Hepatocyte (in vitro differentiated cells): ENCODE results near the gene SEC16B. TPM values are rescaled to one million over a fixed set of nuclear protein-coding genes. Genes with fewer than 3 reads are reported as not detected.

ENCODE experiments used
- DNase-seq: peaks from one replicate; pipeline ENCODE4 v3.0.0-alpha.2; 2016; ENCODE audit warnings: low spot score
- H2AFZ ChIP-seq: fragments of 200-600 bp; sonication (generic); 2 replicates; pipeline ENCODE4 v1.6.0; 2016; ENCODE audit warnings: antibody characterized with exemption, mild to moderate bottlenecking
- H3K27ac ChIP-seq: fragments of 200-600 bp; sonication (generic); 2 replicates; pipeline ENCODE4 v1.5.1; 2016; ENCODE audit warnings: mild to moderate bottlenecking
- H3K27me3 ChIP-seq: fragments of 200-600 bp; sonication (generic); 2 replicates; pipeline ENCODE4 v1.6.1; 2016
- H3K36me3 ChIP-seq: fragments of 200-600 bp; sonication (generic); replicated peaks from 2 replicates; pipeline ENCODE4 v1.5.1; 2016; ENCODE audit warnings: low read depth; ENCODE audit not compliant: insufficient read depth
- H3K4me1 ChIP-seq: fragments of 200-600 bp; sonication (generic); 2 replicates; pipeline ENCODE4 v1.5.1; 2016; ENCODE audit warnings: mild to moderate bottlenecking, moderate library complexity; ENCODE audit not compliant: insufficient read depth
- H3K4me2 ChIP-seq: fragments of 200-600 bp; sonication (generic); 2 replicates; pipeline ENCODE4 v1.6.0; 2016
- H3K4me3 ChIP-seq: fragments of 200-600 bp; sonication (generic); 2 replicates; pipeline ENCODE4 v1.5.1; 2016; ENCODE audit warnings: mild to moderate bottlenecking
- H3K79me2 ChIP-seq: fragments of 200-600 bp; sonication (generic); 2 replicates; pipeline ENCODE4 v1.6.0; 2017; ENCODE audit warnings: mild to moderate bottlenecking
- H3K9me2 ChIP-seq: fragments of 200-600 bp; sonication (generic); replicated peaks from 2 replicates; pipeline ENCODE4 v1.6.0; 2017; ENCODE audit warnings: mild to moderate bottlenecking; ENCODE audit not compliant: insufficient read depth
- H3K9me3 ChIP-seq: fragments of 200-600 bp; sonication (generic); 2 replicates; pipeline ENCODE4 v1.5.1; 2016; ENCODE audit warnings: low read depth, mild to moderate bottlenecking
- H4K20me1 ChIP-seq: fragments of 200-600 bp; sonication (generic); 2 replicates; pipeline ENCODE4 v1.6.0; 2016; ENCODE audit warnings: mild to moderate bottlenecking; ENCODE audit not compliant: insufficient read depth, poor library complexity, severe bottlenecking
- EZH2 ChIP-seq: fragments of 200-600 bp; sonication (generic); IDR thresholded peaks from 2 replicates; pipeline ENCODE4 v1.6.1; 2016; ENCODE audit warnings: antibody characterized with exemption, mild to moderate bottlenecking, borderline replicate concordance
- EZH2phosphoT487 ChIP-seq: fragments of 200-600 bp; sonication (generic); IDR thresholded peaks from one replicate; pipeline ENCODE4 v1.6.1; 2018; ENCODE audit warnings: antibody characterized with exemption, mild to moderate bottlenecking, low read depth, moderate library complexity; ENCODE audit not compliant: unreplicated experiment, severe bottlenecking
- WGBS: methylation state at CpG from one replicate; pipeline ENCODE4 v1.1.6; 2016; ENCODE audit warnings: low lambda C conversion rate; ENCODE audit errors: missing lambda C conversion rate; 5-methylcytosine and 5-hydroxymethylcytosine counted together
- polyA plus RNA-seq: library from polyadenylated mRNA; unstranded; fragments of >200 nt; fragmentation: Nextera tagmentation; extraction: Ambion mirVana; gene quantifications from 2 replicates; pipeline ENCODE4 v1.2.1, GENCODE V29; 2016
- total RNA-seq: library from RNA; depleted of rRNA; stranded (reverse); fragments of >200 nt; gene quantifications from 2 replicates; pipeline ENCODE4 v1.2.3, GENCODE V29; 2014
- TF ChIP-seq, protein P1 (sequence below): fragments of 200-600 bp; sonication (generic); IDR thresholded peaks from 2 replicates; pipeline ENCODE4 v1.5.1; 2016; ENCODE audit warnings: antibody characterized with exemption, mild to moderate bottlenecking; ENCODE audit not compliant: poor library complexity

SEC16B gene
- total and polyA plus RNA-seq, 2 experiments from 2014 or later, result 8.4 to 9.1 TPM

DNA sequence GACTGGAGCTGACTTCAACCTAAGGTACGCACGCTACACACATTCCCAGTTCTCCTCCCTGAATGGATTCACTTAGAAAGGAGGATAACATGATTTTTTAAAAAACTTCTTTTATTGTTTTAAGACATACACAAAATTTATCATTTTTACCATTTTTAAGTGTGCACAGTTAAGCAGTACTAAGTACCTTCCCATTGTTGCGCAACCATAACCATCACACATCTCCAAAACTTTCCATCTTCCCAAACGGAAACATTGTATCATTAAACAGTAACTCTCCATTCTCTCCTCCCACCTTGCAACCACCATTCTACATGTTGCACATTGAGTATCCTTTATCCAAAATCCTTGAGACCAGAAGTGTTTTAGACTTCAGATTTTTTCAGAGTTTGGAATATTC is 36.2 kb upstream of the SEC16B start:
- TF ChIP-seq EZH2 (no peak), EZH2phosphoT487 (no peak)
- TF ChIP-seq, protein P1, sequence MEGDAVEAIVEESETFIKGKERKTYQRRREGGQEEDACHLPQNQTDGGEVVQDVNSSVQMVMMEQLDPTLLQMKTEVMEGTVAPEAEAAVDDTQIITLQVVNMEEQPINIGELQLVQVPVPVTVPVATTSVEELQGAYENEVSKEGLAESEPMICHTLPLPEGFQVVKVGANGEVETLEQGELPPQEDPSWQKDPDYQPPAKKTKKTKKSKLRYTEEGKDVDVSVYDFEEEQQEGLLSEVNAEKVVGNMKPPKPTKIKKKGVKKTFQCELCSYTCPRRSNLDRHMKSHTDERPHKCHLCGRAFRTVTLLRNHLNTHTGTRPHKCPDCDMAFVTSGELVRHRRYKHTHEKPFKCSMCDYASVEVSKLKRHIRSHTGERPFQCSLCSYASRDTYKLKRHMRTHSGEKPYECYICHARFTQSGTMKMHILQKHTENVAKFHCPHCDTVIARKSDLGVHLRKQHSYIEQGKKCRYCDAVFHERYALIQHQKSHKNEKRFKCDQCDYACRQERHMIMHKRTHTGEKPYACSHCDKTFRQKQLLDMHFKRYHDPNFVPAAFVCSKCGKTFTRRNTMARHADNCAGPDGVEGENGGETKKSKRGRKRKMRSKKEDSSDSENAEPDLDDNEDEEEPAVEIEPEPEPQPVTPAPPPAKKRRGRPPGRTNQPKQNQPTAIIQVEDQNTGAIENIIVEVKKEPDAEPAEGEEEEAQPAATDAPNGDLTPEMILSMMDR, result no peak
- no peaks in the 10 kb centered on the region for H3K27me3 ChIP-seq
- H4K20me1 ChIP-seq, result no peaks in the 10 kb centered on the region
- H3K9me3 ChIP-seq, result no peaks in the 10 kb centered on the region
- no peaks in the 10 kb centered on the region for H3K4me1 ChIP-seq
- no peak overlapping the region for H2AFZ ChIP-seq
- H3K27ac ChIP-seq, result no peak overlapping the region
- H3K9me2 ChIP-seq, result no peaks in the 10 kb centered on the region
- 98% methylated on average over 4 of the region's 4 CpGs for WGBS
- no peak overlapping the region for H3K4me3 ChIP-seq
- no peak for DNase-seq
- H3K36me3 ChIP-seq, result no peaks in the 10 kb centered on the region
- H3K79me2 ChIP-seq, result no peaks in the 10 kb centered on the region
- no peak overlapping the region for H3K4me2 ChIP-seq

DNA sequence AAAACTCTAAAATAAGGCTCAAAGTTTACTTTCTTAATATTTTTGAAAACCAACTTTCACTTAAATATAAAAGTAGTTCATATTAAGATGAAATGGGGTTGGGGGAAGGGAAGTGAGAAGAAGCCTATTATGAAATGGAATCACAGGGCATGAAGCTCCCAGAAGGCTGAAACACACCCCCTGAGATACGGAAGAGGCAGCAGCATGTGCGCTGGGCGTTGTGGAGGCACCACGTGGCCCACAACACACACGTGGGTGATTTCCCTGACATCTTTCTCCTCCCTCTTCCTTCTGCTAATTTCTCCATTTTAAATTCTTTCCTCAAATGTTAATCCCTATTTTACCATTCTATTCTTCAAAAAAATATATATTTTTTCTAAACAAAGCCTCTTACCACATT is 35.6 kb upstream of the SEC16B start:
- Histone ChIP-seq H4K20me1 (no peaks in the 10 kb centered on the region), H3K4me1 (no peaks in the 10 kb centered on the region), H3K36me3 (no peaks in the 10 kb centered on the region), H3K79me2 (no peaks in the 10 kb centered on the region), H3K27ac (no peak overlapping the region), H3K9me2 (no peaks in the 10 kb centered on the region), H2AFZ (no peak overlapping the region), H3K9me3 (no peaks in the 10 kb centered on the region), H3K4me2 (no peak overlapping the region), H3K27me3 (no peaks in the 10 kb centered on the region), H3K4me3 (no peak overlapping the region)
- DNase-seq, result no peak
- WGBS, result 82% methylated on average over 5 of the region's 5 CpGs
- no peak for TF ChIP-seq EZH2phosphoT487

DNA sequence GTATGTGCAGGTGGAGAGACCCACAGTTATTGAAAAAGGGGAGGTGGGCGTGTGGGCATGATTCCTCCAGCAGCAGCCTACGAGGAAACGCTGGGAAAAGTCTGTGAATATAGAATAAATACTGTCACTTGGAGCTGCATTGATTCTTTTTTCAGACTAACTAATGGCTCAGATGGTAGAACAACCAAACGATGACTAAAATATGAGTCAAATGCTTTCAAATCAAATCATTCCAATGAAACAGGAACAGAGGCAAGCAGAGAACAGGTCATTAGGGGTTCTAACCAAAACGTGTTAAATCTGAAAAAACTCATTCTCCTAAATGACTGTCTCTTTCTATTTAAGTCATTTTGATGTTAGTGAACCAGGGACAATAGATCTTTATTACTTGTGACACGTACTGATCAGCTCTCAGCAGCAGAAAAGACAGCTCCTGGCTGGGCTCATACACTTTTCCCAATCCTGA is 35.1 kb upstream of the SEC16B start:
- Histone ChIP-seq H3K79me2 (no peaks in the 10 kb centered on the region), H3K36me3 (no peaks in the 10 kb centered on the region), H2AFZ (no peak overlapping the region), H4K20me1 (no peaks in the 10 kb centered on the region), H3K27ac (no peak overlapping the region), H3K9me2 (no peaks in the 10 kb centered on the region), H3K9me3 (no peaks in the 10 kb centered on the region), H3K4me3 (no peak overlapping the region), H3K27me3 (no peaks in the 10 kb centered on the region), H3K4me2 (no peak overlapping the region), H3K4me1 (no peaks in the 10 kb centered on the region)
- DNase-seq, result no peak
- 81% methylated on average over 6 of the region's 6 CpGs for WGBS
- TF ChIP-seq EZH2phosphoT487 (no peak), EZH2 (no peak)
- TF ChIP-seq, protein P1, result no peak

DNA sequence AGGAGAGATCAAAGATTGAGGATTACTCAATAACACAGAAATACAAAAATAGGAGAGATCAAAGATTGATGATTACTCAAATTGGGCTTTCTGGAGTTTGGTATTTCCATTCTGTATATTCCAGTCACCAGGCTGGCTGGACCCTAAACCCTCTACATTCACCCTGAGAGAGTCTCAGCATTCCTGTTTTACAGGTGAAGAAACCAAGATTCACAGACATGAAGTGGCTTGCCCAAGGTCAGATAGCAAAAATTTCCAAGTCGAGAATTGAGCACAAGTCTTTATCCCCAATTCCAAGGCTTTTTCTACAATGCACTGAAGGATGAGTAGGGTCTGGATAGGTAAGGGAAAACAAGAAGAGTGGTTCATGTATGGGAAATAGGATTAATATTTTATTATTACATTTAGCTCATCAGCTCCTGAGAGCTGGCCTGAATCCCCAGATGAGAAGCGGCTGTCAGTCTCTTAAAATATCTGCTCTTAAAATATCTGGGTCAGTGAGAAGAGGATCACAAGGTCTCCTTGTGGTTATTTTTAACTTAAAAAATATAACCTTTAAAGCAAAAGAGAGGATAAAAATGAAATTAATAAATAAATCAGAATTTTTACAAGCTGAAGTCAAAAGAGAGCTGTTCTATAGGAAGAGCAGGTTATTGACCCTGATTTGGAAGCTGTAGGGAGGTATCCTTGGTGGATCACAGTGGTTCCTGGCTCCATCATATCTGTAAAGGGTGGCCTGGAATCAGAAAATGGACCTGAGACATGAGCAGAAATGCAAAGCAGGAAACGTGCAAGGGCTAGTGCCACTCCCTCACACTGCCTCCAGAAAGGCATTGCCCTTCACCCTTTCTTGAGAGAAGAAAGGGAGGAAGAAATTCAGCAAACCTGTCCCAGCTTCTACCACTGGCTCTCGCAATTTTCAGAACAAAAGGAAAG is 29.1 kb upstream of the SEC16B start:
- Histone ChIP-seq H3K4me1 (no peaks in the 10 kb centered on the region), H3K27ac (no peak overlapping the region), H3K9me2 (no peaks in the 10 kb centered on the region), H3K4me3 (no peak overlapping the region), H4K20me1 (no peaks in the 10 kb centered on the region), H3K36me3 (no peaks in the 10 kb centered on the region), H3K9me3 (no peaks in the 10 kb centered on the region), H3K79me2 (no peaks in the 10 kb centered on the region), H2AFZ (no peak overlapping the region), H3K27me3 (no peaks in the 10 kb centered on the region), H3K4me2 (no peak overlapping the region)
- 85% methylated on average over 4 of the region's 4 CpGs for WGBS
- DNase-seq, result no peak
- TF ChIP-seq EZH2, result no peak
